Lung (tissue), 12 donors: Measurements from ENCODE around the gene YJU2. TPM values are rescaled to one million over a fixed set of nuclear protein-coding genes. Genes with fewer than 3 reads are reported as not detected.

Experiments
- ATAC-seq: fragments of 200-7000 bp; cut with Tn5 transposase; one replicate; pipeline ENCODE4 v1.9.1; 2020; ENCODE audit warnings: moderate number of reproducible peaks; ENCODE audit not compliant: insufficient read depth, low FRiP score
- DNase-seq, 3 donors: peaks; one replicate each; pipeline ENCODE4 v3.0.0-alpha.2; 2013 to 2017
- H3K27ac ChIP-seq, 2 donors: one replicate each; pipeline ENCODE4 v1.5.1; 2013; ENCODE audit warnings: mild to moderate bottlenecking in 2 of 2, moderate library complexity in 2 of 2, control low read depth in 1 of 2, inconsistent platforms in 1 of 2, low read depth in 1 of 2, low read length in 1 of 2
- H3K27me3 ChIP-seq, 3 donors: one replicate each; pipeline ENCODE4 v1.5.1; 2013; ENCODE audit warnings: low read length in 2 of 3; ENCODE audit not compliant: control insufficient read depth in 3 of 3, insufficient read depth in 3 of 3
- H3K36me3 ChIP-seq, 4 donors: one replicate each; pipeline ENCODE4 v1.5.1; 2013; ENCODE audit warnings: low read length in 4 of 4, mild to moderate bottlenecking in 1 of 4, moderate library complexity in 1 of 4; ENCODE audit not compliant: control insufficient read depth in 4 of 4, insufficient read depth in 4 of 4
- H3K4me1 ChIP-seq, 5 donors: one replicate each; pipeline ENCODE4 v1.5.1; 2013; ENCODE audit warnings: low read length in 5 of 5, mild to moderate bottlenecking in 2 of 5, moderate library complexity in 1 of 5; ENCODE audit not compliant: control insufficient read depth in 5 of 5, insufficient read depth in 5 of 5
- H3K4me3 ChIP-seq: one replicate; pipeline ENCODE4 v1.5.1; 2013; ENCODE audit warnings: mild to moderate bottlenecking, control low read depth, moderate library complexity
- H3K9ac ChIP-seq, 2 donors: one replicate each; pipeline ENCODE4 v1.5.1; 2013; ENCODE audit warnings: low read length in 2 of 2, control low read depth in 1 of 2; ENCODE audit not compliant: insufficient read depth in 1 of 2
- H3K9me3 ChIP-seq, 4 donors: one replicate each; pipeline ENCODE4 v1.5.1; 2013; ENCODE audit warnings: low read length in 3 of 4, mild to moderate bottlenecking in 1 of 4, moderate library complexity in 1 of 4; ENCODE audit not compliant: control insufficient read depth in 4 of 4, insufficient read depth in 3 of 4
- CTCF ChIP-seq: IDR thresholded peaks from 2 replicates; pipeline ENCODE4 v1.5.1; 2012; ENCODE audit warnings: mild to moderate bottlenecking; ENCODE audit errors: control extremely low read depth, extremely low read depth
- WGBS, 2 donors: extraction: QIAGEN DNeasy Blood & Tissue Kit; methylation state at CpG; one replicate each; pipeline ENCODE4 v1.1.7; 2013; 5-methylcytosine and 5-hydroxymethylcytosine counted together
- polyA plus RNA-seq, 2 donors: library from polyadenylated mRNA; stranded (reverse); fragments of 200-250 nt; gene quantifications; one replicate each; pipeline ENCODE4 v1.2.1, GENCODE V29; 2013
- total RNA-seq, 2 donors: library from RNA; depleted of rRNA in 1 of 2; stranded (reverse); fragments of >200 nt in 1 of 2; gene quantifications; one replicate each; pipeline ENCODE4 v1.2.1, GENCODE V29; 2014 to 2021
- donor health status: control.
- donor health status: control.
- donor health status: Bipolar disorder and iron deficiency.
- donor health status: healthy.
- donor health status: DM: yes; HTN: yes; CAD: no.

The YJU2 gene
- total and polyA plus RNA-seq, 4 donors, result 11.2 to 44.2 (median 26.5) TPM

- Histone ChIP-seq H3K4me3 (no peak overlapping the region), H3K9ac (no peak overlapping the region), H3K36me3 (no peaks in the 10 kb centered on the region), H3K27ac (no peak overlapping the region), H3K9me3 (peaks cover 0 to 2% (median 0%) of the 10 kb centered on the region in 4 donors), H3K27me3 (peaks cover 0 to 17% (median 15%) of the 10 kb centered on the region in 3 donors), H3K4me1 (peaks cover 0 to 5% (median 0%) of the 10 kb centered on the region in 5 donors)
- WGBS, 2 donors, result 47 to 55% methylated on average over 21 of the region's 21 CpGs
- DNase-seq (no peak), ATAC-seq (no peak)
- no peak for TF ChIP-seq CTCF
Observed at GRCh38 chr19:4232614-4233281, 14.1 kb upstream of the YJU2 start.

GRCh38 chr19:4233282-4233853, 13.5 kb upstream of the YJU2 start:
- peaks cover 0 to 11% (median 9%) of the 10 kb centered on the region in 3 donors for H3K27me3 ChIP-seq
- 39 to 43% methylated on average over 11 of the region's 11 CpGs for WGBS, 2 donors
- H3K4me1 ChIP-seq, result peaks cover 0 to 5% (median 0%) of the 10 kb centered on the region in 5 donors
- peak; percentile 13 to 35 (median 15) for DNase-seq
- TF ChIP-seq CTCF, result no peak
- peaks cover 0 to 2% (median 0%) of the 10 kb centered on the region in 4 donors for H3K9me3 ChIP-seq
- ATAC-seq, result peak; percentile 66
- H3K9ac ChIP-seq, result no peak overlapping the region
- no peak overlapping the region for H3K27ac ChIP-seq
- no peak overlapping the region for H3K4me3 ChIP-seq
- H3K36me3 ChIP-seq, result no peaks in the 10 kb centered on the region

DNA sequence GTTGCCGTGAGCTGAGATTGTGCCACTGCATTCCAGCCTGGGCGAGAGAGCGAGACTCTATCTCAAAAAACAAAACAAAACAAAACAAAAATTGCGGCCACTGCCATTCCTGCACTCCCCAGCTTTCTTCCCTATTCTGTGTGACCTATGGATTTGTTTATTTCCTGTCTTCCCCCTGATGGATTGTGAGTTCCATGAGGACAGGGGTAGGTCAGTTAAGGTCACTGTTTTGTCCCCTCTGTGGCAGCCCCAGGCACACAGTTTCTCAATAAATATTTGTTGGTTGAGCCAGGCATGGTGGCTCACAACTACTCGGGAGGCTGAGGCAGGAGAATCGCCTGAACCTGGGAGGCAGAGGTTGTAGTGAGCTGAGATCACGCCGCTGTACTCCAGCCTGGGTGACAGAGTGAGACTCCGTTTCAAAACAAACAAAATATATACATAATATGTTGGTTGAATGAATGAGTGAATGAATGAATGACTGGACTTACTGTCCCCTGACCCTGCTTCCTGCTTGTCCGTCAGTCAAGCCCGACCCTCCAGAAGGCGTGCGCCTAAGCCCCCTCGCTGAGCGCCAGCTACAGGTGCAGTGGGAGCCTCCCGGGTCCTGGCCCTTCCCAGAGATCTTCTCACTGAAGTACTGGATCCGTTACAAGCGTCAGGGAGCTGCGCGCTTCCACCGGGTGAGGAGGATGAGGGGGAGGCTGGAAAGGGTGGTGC, 12.6 kb upstream of the YJU2 start:
- Histone ChIP-seq H3K9me3 (peaks cover 0 to 2% (median 0%) of the 10 kb centered on the region in 4 donors), H3K36me3 (no peaks in the 10 kb centered on the region), H3K9ac (no peak overlapping the region), H3K4me1 (peaks cover 0 to 3% (median 0%) of the 10 kb centered on the region in 5 donors), H3K27me3 (peaks cover 0 to 3% (median 3%) of the 10 kb centered on the region in 3 donors), H3K27ac (no peak overlapping the region), H3K4me3 (no peak overlapping the region)
- no peak for ATAC-seq
- TF ChIP-seq CTCF, result no peak
- no peak for DNase-seq
- WGBS, 2 donors, result 51 to 67% methylated on average over 21 of the region's 21 CpGs
